Measurements from ENCODE around the gene OAS3. TPM values are rescaled to one million over a fixed set of nuclear protein-coding genes. Genes with fewer than 3 reads are reported as not detected.
"Not testable (repeated sequence)": the region's sequence is repeated elsewhere in the genome, so short reads cannot be mapped to it uniquely, and the experiment has no call there.

OAS3 gene
- total and polyA plus RNA-seq, 9 donors = 4.7 to 7.6 (median 6.6) TPM

GRCh38 chr12:112979041-112979680 lies 40.9 kb downstream of the OAS3 start:
- Histone ChIP-seq H3K27ac (ENCODE audit: low read length) (peak overlapping the region; percentile 80), H3K4me1 (ENCODE audit: control insufficient read depth, insufficient read depth, low read length) (peaks cover 16% of the 10 kb centered on the region), H3K27me3 (ENCODE audit: control insufficient read depth, insufficient read depth, low read length) (no peaks in the 10 kb centered on the region), H3K4me3 (ENCODE audit: low read length) (peak overlapping the region; percentile 50), H3K36me3 (ENCODE audit: control insufficient read depth, insufficient read depth, low read length) (no peaks in the 10 kb centered on the region), H3K9me3 (replicated peaks; ENCODE audit: control insufficient read depth, low read depth, low read length) (no peaks in the 10 kb centered on the region)
- no peak for DNase-seq
- WGBS (ENCODE audit: insufficient coverage) = 60% methylated on average over 2 of the region's 6 CpGs

- Histone ChIP-seq H3K9me3 (replicated peaks; ENCODE audit: control insufficient read depth, low read depth, low read length) (peaks cover 7% of the 10 kb centered on the region), H3K4me3 (ENCODE audit: low read length) (no peak overlapping the region), H3K27me3 (ENCODE audit: control insufficient read depth, insufficient read depth, low read length) (no peaks in the 10 kb centered on the region), H3K4me1 (ENCODE audit: control insufficient read depth, insufficient read depth, low read length) (peaks cover 16% of the 10 kb centered on the region), H3K27ac (ENCODE audit: low read length) (no peak overlapping the region), H3K36me3 (ENCODE audit: control insufficient read depth, insufficient read depth, low read length) (no peaks in the 10 kb centered on the region)
- WGBS (ENCODE audit: insufficient coverage) = no CpG with 5 or more reads among the region's 4 CpGs
- DNase-seq = no peak
Measured at GRCh38 chr12:112980491-112981158, 42.4 kb downstream of the OAS3 start.

GRCh38 chr12:112985642-112986290 lies 47.5 kb downstream of the OAS3 start:
- no peak overlapping the region for H3K4me3 ChIP-seq (ENCODE audit: low read length)
- H3K27me3 ChIP-seq (ENCODE audit: control insufficient read depth, insufficient read depth, low read length) = no peaks in the 10 kb centered on the region
- peaks cover 6% of the 10 kb centered on the region for H3K36me3 ChIP-seq (ENCODE audit: control insufficient read depth, insufficient read depth, low read length)
- H3K4me1 ChIP-seq (ENCODE audit: control insufficient read depth, insufficient read depth, low read length) = no peaks in the 10 kb centered on the region
- no peak for DNase-seq
- no peak overlapping the region for H3K27ac ChIP-seq (ENCODE audit: low read length)
- 87% methylated on average over 1 of the region's 1 CpG for WGBS (ENCODE audit: insufficient coverage)
- peaks cover 7% of the 10 kb centered on the region for H3K9me3 ChIP-seq (replicated peaks; ENCODE audit: control insufficient read depth, low read depth, low read length)

- Histone ChIP-seq H3K4me1 (ENCODE audit: control insufficient read depth, insufficient read depth, low read length) (no peaks in the 10 kb centered on the region), H3K36me3 (ENCODE audit: control insufficient read depth, insufficient read depth, low read length) (peaks cover 6% of the 10 kb centered on the region), H3K27ac (ENCODE audit: low read length) (no peak overlapping the region), H3K4me3 (ENCODE audit: low read length) (no peak overlapping the region), H3K9me3 (replicated peaks; ENCODE audit: control insufficient read depth, low read depth, low read length) (peaks cover 7% of the 10 kb centered on the region), H3K27me3 (ENCODE audit: control insufficient read depth, insufficient read depth, low read length) (no peaks in the 10 kb centered on the region)
- WGBS (ENCODE audit: insufficient coverage) = 93% methylated on average over 3 of the region's 7 CpGs
- no peak for DNase-seq
Measured at GRCh38 chr12:112986291-112986800, 48.1 kb downstream of the OAS3 start.

- no peak overlapping the region for H3K4me3 ChIP-seq (ENCODE audit: low read length)
- H3K9me3 ChIP-seq (replicated peaks; ENCODE audit: control insufficient read depth, low read depth, low read length) = peaks cover 7% of the 10 kb centered on the region
- H3K27me3 ChIP-seq (ENCODE audit: control insufficient read depth, insufficient read depth, low read length) = no peaks in the 10 kb centered on the region
- WGBS (ENCODE audit: insufficient coverage) = 69% methylated on average over 2 of the region's 2 CpGs
- H3K36me3 ChIP-seq (ENCODE audit: control insufficient read depth, insufficient read depth, low read length) = peaks cover 6% of the 10 kb centered on the region
- no peak overlapping the region for H3K27ac ChIP-seq (ENCODE audit: low read length)
- no peaks in the 10 kb centered on the region for H3K4me1 ChIP-seq (ENCODE audit: control insufficient read depth, insufficient read depth, low read length)
- no peak for DNase-seq
Measured at GRCh38 chr12:112987561-112987960, 49.3 kb downstream of the OAS3 start.

GRCh38 chr12:112988224-112988623 lies 50.0 kb downstream of the OAS3 start:
- Histone ChIP-seq H3K4me1 (ENCODE audit: control insufficient read depth, insufficient read depth, low read length) (no peaks in the 10 kb centered on the region), H3K36me3 (ENCODE audit: control insufficient read depth, insufficient read depth, low read length) (peaks cover 6% of the 10 kb centered on the region), H3K27me3 (ENCODE audit: control insufficient read depth, insufficient read depth, low read length) (no peaks in the 10 kb centered on the region), H3K9me3 (replicated peaks; ENCODE audit: control insufficient read depth, low read depth, low read length) (peaks cover 7% of the 10 kb centered on the region), H3K27ac (ENCODE audit: low read length) (no peak overlapping the region), H3K4me3 (ENCODE audit: low read length) (no peak overlapping the region)
- no peak for DNase-seq
- WGBS (ENCODE audit: insufficient coverage) = 17% methylated on average over 2 of the region's 3 CpGs

- 67% methylated on average over 1 of the region's 3 CpGs for WGBS (ENCODE audit: insufficient coverage)
- H3K9me3 ChIP-seq (replicated peaks; ENCODE audit: control insufficient read depth, low read depth, low read length) = not testable (repeated sequence)
Measured at GRCh38 chr12:112988823-112989385, 50.6 kb downstream of the OAS3 start.

GRCh38 chr12:112989806-112990205 lies 51.5 kb downstream of the OAS3 start:
- Histone ChIP-seq H3K36me3 (ENCODE audit: control insufficient read depth, insufficient read depth, low read length) (peaks cover 6% of the 10 kb centered on the region), H3K27ac (ENCODE audit: low read length) (no peak overlapping the region), H3K4me3 (ENCODE audit: low read length) (no peak overlapping the region), H3K9me3 (replicated peaks; ENCODE audit: control insufficient read depth, low read depth, low read length) (peaks cover 4% of the 10 kb centered on the region), H3K4me1 (ENCODE audit: control insufficient read depth, insufficient read depth, low read length) (no peaks in the 10 kb centered on the region), H3K27me3 (ENCODE audit: control insufficient read depth, insufficient read depth, low read length) (no peaks in the 10 kb centered on the region)
- DNase-seq = no peak
- WGBS (ENCODE audit: insufficient coverage) = 75% methylated on average over 1 of the region's 1 CpG

More at GRCh38 chr12:112988823-112989385, 50.6 kb downstream of the OAS3 start:
- H3K27ac ChIP-seq (ENCODE audit: low read length); H3K4me1 ChIP-seq (ENCODE audit: control insufficient read depth, insufficient read depth, low read length); H3K36me3 ChIP-seq (ENCODE audit: control insufficient read depth, insufficient read depth, low read length); H3K4me3 ChIP-seq (ENCODE audit: low read length); DNase-seq; H3K27me3 ChIP-seq (ENCODE audit: control insufficient read depth, insufficient read depth, low read length): not testable (repeated sequence)

GRCh38 chr12:112992541-112993398 lies 54.5 kb downstream of the OAS3 start:
- H3K27ac ChIP-seq (ENCODE audit: low read length) = no peak overlapping the region
- no peaks in the 10 kb centered on the region for H3K4me1 ChIP-seq (ENCODE audit: control insufficient read depth, insufficient read depth, low read length)
- no peaks in the 10 kb centered on the region for H3K9me3 ChIP-seq (replicated peaks; ENCODE audit: control insufficient read depth, low read depth, low read length)
- H3K27me3 ChIP-seq (ENCODE audit: control insufficient read depth, insufficient read depth, low read length) = no peaks in the 10 kb centered on the region
- peak; percentile 37 for DNase-seq
- H3K4me3 ChIP-seq (ENCODE audit: low read length) = no peak overlapping the region
- peaks cover 10% of the 10 kb centered on the region for H3K36me3 ChIP-seq (ENCODE audit: control insufficient read depth, insufficient read depth, low read length)
- no CpG with 5 or more reads among the region's 2 CpGs for WGBS (ENCODE audit: insufficient coverage)

Data from muscle of leg (tissue), 11 donors.